HEK293 (cell line): ENCODE measurements around the gene BBS9.

Experiments used
- CTCF ChIA-PET: fragments of 350-600 bp; formaldehyde crosslinking; extraction: SDS; loops from one replicate; lab custom pipeline; 2021; ENCODE audit warnings: antibody characterized with exemption; lab: Yijun Ruan, JAX
- POLR2A ChIA-PET: fragments of 300-600 bp; formaldehyde crosslinking; extraction: SDS; loops from one replicate; lab custom pipeline; 2020; ENCODE audit warnings: antibody characterized with exemption, inconsistent platforms; lab: Yijun Ruan, JAX
- H3K27ac ChIP-seq: fragments of 200-500 bp; sonication (Bioruptor generic); 2 replicates; pipeline ENCODE4 v1.5.1; 2014; ENCODE audit warnings: low read depth, low read length, control low read depth, inconsistent platforms; ENCODE audit errors: extremely low read depth
- H3K36me3 ChIP-seq, 2 experiments: fragments of 200-500 bp in 1 of 2; sonication (Bioruptor generic) in 1 of 2; 1 replicate in 1 of 2; 2 replicates in 1 of 2; pipeline ENCODE4 v1.5.1; 2014 to 2017; ENCODE audit warnings: inconsistent platforms in 2 of 2, low read length in 2 of 2; ENCODE audit not compliant: control insufficient read depth in 2 of 2, insufficient read depth in 1 of 2
- H3K4me1 ChIP-seq: fragments of 200-500 bp; sonication (Bioruptor generic); 2 replicates; pipeline ENCODE4 v1.5.1; 2014; ENCODE audit warnings: mild to moderate bottlenecking, low read length, inconsistent platforms; ENCODE audit not compliant: control insufficient read depth, insufficient read depth
- H3K4me3 ChIP-seq: 2 replicates; pipeline ENCODE4 v1.5.1; 2011; ENCODE audit warnings: low read depth, mild to moderate bottlenecking, control low read depth, low read length, moderate library complexity
- H3K9me3 ChIP-seq: fragments of 200-500 bp; sonication (Bioruptor generic); 2 replicates; pipeline ENCODE4 v1.5.1; 2014; ENCODE audit warnings: low read depth, low read length, inconsistent platforms; ENCODE audit not compliant: control insufficient read depth, insufficient read depth
- ATF2 ChIP-seq: fragments of 450-650 bp; formaldehyde crosslinking; IDR thresholded peaks from 2 replicates; pipeline ENCODE4 v1.5.1; 2016; ENCODE audit warnings: missing biosample characterization, missing genetic modification characterization, low read depth
- KLF9 ChIP-seq: fragments of 450-650 bp; formaldehyde crosslinking; IDR thresholded peaks from 2 replicates; pipeline ENCODE4 v1.5.1; 2016; ENCODE audit warnings: missing biosample characterization, missing genetic modification characterization, low read depth
- SETDB1 ChIP-seq: IDR thresholded peaks from one replicate; pipeline ENCODE4 v1.6.1; 2017; ENCODE audit warnings: mild to moderate bottlenecking, low read length, moderate library complexity, mixed read lengths; ENCODE audit not compliant: insufficient read length
- ZBTB17 ChIP-seq: fragments of 450-650 bp; formaldehyde crosslinking; IDR thresholded peaks from 2 replicates; pipeline ENCODE4 v1.5.1; 2016; ENCODE audit warnings: missing biosample characterization, missing genetic modification characterization
- ZIC2 ChIP-seq: fragments of 450-650 bp; formaldehyde crosslinking; IDR thresholded peaks from 2 replicates; pipeline ENCODE4 v1.5.1; 2016; ENCODE audit warnings: missing biosample characterization, missing genetic modification characterization
- ZNF114 ChIP-seq: fragments of 450-650 bp; formaldehyde crosslinking; IDR thresholded peaks from 2 replicates; pipeline ENCODE4 v1.5.0; 2017; ENCODE audit warnings: missing biosample characterization, missing genetic modification characterization
- ZNF148 ChIP-seq: fragments of 450-650 bp; formaldehyde crosslinking; IDR thresholded peaks from 2 replicates; pipeline ENCODE4 v1.5.0; 2017; ENCODE audit warnings: missing biosample characterization, missing genetic modification characterization, borderline replicate concordance
- ZNF157 ChIP-seq: fragments of 450-650 bp; formaldehyde crosslinking; IDR thresholded peaks from 2 replicates; pipeline ENCODE4 v1.5.1; 2016; ENCODE audit warnings: missing biosample characterization, missing genetic modification characterization
- ZNF169 ChIP-seq: fragments of 450-650 bp; formaldehyde crosslinking; IDR thresholded peaks from 2 replicates; pipeline ENCODE4 v1.5.1; 2016; ENCODE audit warnings: missing biosample characterization, missing genetic modification characterization
- ZNF214 ChIP-seq: fragments of 450-650 bp; formaldehyde crosslinking; IDR thresholded peaks from 2 replicates; pipeline ENCODE4 v1.5.1; 2017; ENCODE audit warnings: missing biosample characterization, mild to moderate bottlenecking, missing genetic modification characterization, borderline replicate concordance
- ZNF37A ChIP-seq: fragments of 450-650 bp; IDR thresholded peaks from 2 replicates; pipeline ENCODE4 v1.5.1; 2018; ENCODE audit warnings: missing biosample characterization, missing genetic modification characterization
- ZNF521 ChIP-seq: fragments of 450-650 bp; formaldehyde crosslinking; IDR thresholded peaks from 2 replicates; pipeline ENCODE4 v1.5.1; 2017; ENCODE audit warnings: missing biosample characterization, mild to moderate bottlenecking, missing genetic modification characterization
- ZNF530 ChIP-seq: fragments of 450-650 bp; formaldehyde crosslinking; IDR thresholded peaks from 2 replicates; pipeline ENCODE4 v1.5.1; 2016; ENCODE audit warnings: low read depth, missing biosample characterization, missing genetic modification characterization
- ZNF660 ChIP-seq: fragments of 450-650 bp; IDR thresholded peaks from 2 replicates; pipeline ENCODE4 v1.5.1; 2018; ENCODE audit warnings: missing biosample characterization, mild to moderate bottlenecking, missing genetic modification characterization
- ZNF707 ChIP-seq: fragments of 450-650 bp; formaldehyde crosslinking; IDR thresholded peaks from 2 replicates; pipeline ENCODE4 v1.5.1; 2016; ENCODE audit warnings: missing biosample characterization, missing genetic modification characterization
- ZSCAN5A ChIP-seq: fragments of 450-650 bp; formaldehyde crosslinking; IDR thresholded peaks from 2 replicates; pipeline ENCODE4 v1.5.1; 2016; ENCODE audit warnings: missing biosample characterization, missing genetic modification characterization

BBS9 gene

GRCh38 chr7:33428415-33428814, 299.1 kb downstream of the BBS9 start:
- no peaks in the 10 kb centered on the region for H3K4me1 ChIP-seq
- TF ChIP-seq SETDB1 (no peak), ZNF214 (tag by site-specific recombination) (no peak), ZNF37A (tag by site-specific recombination) (no peak)
- TF ChIP-seq, all 188 proteins: peak for 0
- CTCF ChIA-PET = interaction anchor here (0.7 to 1.2 kb wide), 3 partner anchors 18 to 293 kb away, joined by 3 to 4 read pairs (median 4); no protein-coding TSS in a partner anchor

GRCh38 chr7:33431543-33431942, 302.2 kb downstream of the BBS9 start:
- CTCF ChIA-PET = no interaction called here
- no peaks in the 10 kb centered on the region for H3K9me3 ChIP-seq

More at GRCh38 chr7:33428415-33428814, 299.1 kb downstream of the BBS9 start:
- H3K9me3 ChIP-seq = no peaks in the 10 kb centered on the region
- H3K4me3 ChIP-seq = no peak overlapping the region
- POLR2A ChIA-PET = interaction anchor here (0.6 kb wide), 1 partner anchor 235 kb away, joined by 3 read pairs; no protein-coding TSS in a partner anchor
- no peak overlapping the region for H3K27ac ChIP-seq
- H3K36me3 ChIP-seq = no peaks in the 10 kb centered on the region

GRCh38 chr7:33432821-33433220, 303.5 kb downstream of the BBS9 start:
- TF ChIP-seq ZNF157 (tag by site-specific recombination) (no peak), ATF2 (tag by site-specific recombination) (no peak), ZNF530 (tag by site-specific recombination) (no peak)
- H3K9me3 ChIP-seq = no peaks in the 10 kb centered on the region
- ChIA-PET CTCF (interaction anchor here (1.0 kb wide), 1 partner anchor 500 kb away, joined by 3 read pairs; no protein-coding TSS in a partner anchor), POLR2A (no interaction called here)
- no peak overlapping the region for H3K27ac ChIP-seq
- no peaks in the 10 kb centered on the region for H3K36me3 ChIP-seq
- H3K4me3 ChIP-seq = no peak overlapping the region
- H3K4me1 ChIP-seq = no peaks in the 10 kb centered on the region

More at GRCh38 chr7:33431543-33431942, 302.2 kb downstream of the BBS9 start:
- TF ChIP-seq ZNF707 (no peak), ZNF148 (tag by site-specific recombination) (no peak), ZNF660 (tag by site-specific recombination) (no peak), ZNF114 (tag by site-specific recombination) (no peak), ZNF521 (tag by site-specific recombination) (no peak), KLF9 (no peak), ZIC2 (tag by site-specific recombination) (no peak), ZSCAN5A (tag by site-specific recombination) (no peak), ZNF169 (no peak), ZBTB17 (tag by site-specific recombination) (no peak)
- Histone ChIP-seq H3K27ac (no peak overlapping the region), H3K4me3 (no peak overlapping the region), H3K4me1 (no peaks in the 10 kb centered on the region), H3K36me3 (no peaks in the 10 kb centered on the region)
- POLR2A ChIA-PET = no interaction called here
